GM12865 (cell line): ENCODE data around the gene C4orf51.

Source experiments
- DNase-seq: peaks from one replicate; pipeline ENCODE4 v3.0.0; 2010; ENCODE audit warnings: low read depth
- H3K4me3 ChIP-seq: 2 replicates; pipeline ENCODE4 v1.5.1; 2011; ENCODE audit warnings: mild to moderate bottlenecking, low read depth, low read length, control low read depth
- TF ChIP-seq, protein P1 (sequence below): IDR thresholded peaks from 2 replicates; pipeline ENCODE4 v1.5.1; 2011; ENCODE audit warnings: low read length, control low read depth, low read depth, inconsistent platforms; ENCODE audit not compliant: insufficient read depth; ENCODE audit errors: missing control alignments

The C4orf51 gene

DNA sequence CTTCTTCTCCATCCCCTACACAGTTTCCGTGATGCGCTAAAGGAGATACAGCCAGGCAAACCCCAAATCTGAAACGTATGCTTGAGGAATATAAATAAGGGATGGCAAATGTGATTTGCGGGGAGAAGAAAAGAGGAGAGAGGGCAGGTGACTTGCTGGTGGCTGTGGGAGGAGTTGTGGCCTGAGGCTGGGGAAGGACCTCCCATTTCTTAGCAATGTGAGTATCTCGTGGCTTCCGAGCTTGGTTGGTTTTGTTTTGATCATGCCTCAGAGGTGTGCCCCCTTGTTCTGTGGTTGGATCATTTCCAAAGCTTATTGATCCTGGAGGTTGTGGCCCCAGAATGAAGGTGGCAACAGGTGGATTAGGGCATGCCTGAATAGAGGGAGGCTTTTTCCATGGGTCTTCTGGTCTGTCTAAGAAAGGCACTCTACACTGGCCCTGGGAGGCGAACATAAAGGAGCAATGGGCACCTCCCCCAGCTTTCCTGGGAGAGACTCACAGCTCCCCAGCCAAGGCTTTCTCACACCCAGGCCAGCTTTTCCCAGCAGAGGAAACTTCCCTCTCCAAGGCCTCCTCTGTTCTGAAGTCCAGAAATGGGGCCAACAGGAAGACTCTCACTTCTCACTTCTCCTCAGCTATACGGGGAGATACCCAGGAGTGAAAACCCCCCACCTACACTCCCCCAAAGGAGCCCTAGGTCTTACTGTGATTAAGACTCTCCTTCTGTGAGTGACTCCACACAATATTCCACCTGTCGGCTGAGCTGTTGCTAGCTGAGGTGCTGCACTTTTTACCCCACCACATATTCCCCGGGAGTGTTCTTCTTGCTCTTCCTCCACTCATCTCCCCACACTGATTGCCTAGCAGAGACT, 40.0 kb downstream of the C4orf51 start:
- TF ChIP-seq, protein P1, sequence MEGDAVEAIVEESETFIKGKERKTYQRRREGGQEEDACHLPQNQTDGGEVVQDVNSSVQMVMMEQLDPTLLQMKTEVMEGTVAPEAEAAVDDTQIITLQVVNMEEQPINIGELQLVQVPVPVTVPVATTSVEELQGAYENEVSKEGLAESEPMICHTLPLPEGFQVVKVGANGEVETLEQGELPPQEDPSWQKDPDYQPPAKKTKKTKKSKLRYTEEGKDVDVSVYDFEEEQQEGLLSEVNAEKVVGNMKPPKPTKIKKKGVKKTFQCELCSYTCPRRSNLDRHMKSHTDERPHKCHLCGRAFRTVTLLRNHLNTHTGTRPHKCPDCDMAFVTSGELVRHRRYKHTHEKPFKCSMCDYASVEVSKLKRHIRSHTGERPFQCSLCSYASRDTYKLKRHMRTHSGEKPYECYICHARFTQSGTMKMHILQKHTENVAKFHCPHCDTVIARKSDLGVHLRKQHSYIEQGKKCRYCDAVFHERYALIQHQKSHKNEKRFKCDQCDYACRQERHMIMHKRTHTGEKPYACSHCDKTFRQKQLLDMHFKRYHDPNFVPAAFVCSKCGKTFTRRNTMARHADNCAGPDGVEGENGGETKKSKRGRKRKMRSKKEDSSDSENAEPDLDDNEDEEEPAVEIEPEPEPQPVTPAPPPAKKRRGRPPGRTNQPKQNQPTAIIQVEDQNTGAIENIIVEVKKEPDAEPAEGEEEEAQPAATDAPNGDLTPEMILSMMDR, result no peak
- no peak overlapping the region for H3K4me3 ChIP-seq
- peak; percentile 63 for DNase-seq

DNA sequence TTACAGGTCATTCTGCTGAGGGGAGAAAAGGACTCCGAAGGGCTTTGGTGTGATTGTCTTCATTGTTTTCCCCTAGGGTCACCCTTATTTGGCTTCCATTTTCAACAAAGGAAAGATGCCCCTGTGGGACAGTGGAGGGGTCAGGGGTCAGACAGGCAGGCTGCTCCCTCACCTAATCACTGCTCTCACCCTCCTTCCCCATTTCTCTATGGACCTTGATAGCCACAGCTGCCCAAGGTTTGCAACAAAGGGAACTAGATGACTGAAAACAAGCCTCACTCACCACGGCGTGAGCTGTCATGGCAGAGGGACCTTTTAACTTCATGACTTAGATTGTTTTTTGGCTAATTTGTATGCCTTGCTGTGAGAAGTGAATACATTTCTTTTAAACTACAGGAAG, 40.7 kb downstream of the C4orf51 start:
- TF ChIP-seq, protein P1, result no peak
- DNase-seq, result no peak
- H3K4me3 ChIP-seq, result no peak overlapping the region

DNA sequence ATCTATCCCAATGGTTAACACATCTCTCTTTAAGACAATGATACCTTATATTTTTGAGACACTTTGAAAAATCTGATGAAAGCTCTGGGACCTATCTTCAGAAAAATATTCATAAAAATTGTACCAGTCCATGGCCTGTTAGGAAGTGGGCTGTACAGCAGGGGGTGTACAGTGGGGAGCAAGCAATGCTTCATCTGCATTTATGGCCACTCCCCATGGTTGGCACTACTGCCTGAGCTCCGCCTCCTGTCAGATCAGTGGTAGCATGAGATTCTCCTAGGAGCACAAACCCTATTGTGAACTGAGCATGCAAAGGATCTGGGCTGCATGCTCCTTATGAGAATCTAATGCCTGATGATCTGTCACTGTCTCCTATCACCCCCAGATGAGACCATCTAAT, 42.6 kb downstream of the C4orf51 start:
- DNase-seq, result no peak
- TF ChIP-seq, protein P1, result no peak
- H3K4me3 ChIP-seq, result no peak overlapping the region

DNA sequence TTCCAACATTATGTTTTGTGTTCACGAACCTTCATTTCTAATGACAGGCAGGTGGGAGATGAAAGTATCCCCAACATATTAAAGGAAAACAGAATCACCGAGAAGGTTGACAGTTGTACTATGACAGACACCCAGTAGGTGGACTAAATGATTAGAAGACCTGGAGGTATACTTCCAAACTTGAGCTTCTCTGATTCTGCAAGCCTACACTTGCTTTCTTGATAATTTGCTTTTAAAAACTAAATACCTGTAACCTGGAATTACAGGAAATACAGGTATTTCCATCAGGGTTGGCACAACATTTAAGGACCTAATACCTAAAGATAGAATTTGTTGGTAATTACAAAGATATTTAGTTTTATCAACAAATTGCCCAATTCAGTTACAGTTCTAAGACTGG, 43.4 kb downstream of the C4orf51 start:
- TF ChIP-seq, protein P1, result peak; percentile 1
- DNase-seq, result no peak
- no peak overlapping the region for H3K4me3 ChIP-seq

DNA sequence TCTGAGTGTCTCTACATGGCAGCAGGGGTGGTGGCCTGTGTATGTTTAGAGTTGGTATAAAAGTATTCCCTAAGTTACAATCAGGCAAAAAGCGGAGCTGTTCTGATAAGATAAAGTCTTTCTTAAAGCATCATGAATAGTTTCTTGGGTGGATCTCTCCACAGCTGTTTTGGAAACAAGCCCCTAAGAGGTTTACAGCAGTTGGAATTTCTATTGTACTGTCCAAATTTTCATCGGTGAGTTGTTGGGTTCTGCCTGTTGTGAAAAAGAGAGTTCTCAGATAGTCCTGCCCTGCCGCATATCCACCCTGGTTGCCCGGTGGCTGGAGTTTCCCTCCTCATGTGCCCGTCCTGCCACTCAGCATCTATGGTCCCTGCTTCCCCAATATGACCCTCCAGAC, 50.1 kb downstream of the C4orf51 start:
- H3K4me3 ChIP-seq, result no peak overlapping the region
- TF ChIP-seq, protein P1, result no peak
- DNase-seq, result no peak

DNA sequence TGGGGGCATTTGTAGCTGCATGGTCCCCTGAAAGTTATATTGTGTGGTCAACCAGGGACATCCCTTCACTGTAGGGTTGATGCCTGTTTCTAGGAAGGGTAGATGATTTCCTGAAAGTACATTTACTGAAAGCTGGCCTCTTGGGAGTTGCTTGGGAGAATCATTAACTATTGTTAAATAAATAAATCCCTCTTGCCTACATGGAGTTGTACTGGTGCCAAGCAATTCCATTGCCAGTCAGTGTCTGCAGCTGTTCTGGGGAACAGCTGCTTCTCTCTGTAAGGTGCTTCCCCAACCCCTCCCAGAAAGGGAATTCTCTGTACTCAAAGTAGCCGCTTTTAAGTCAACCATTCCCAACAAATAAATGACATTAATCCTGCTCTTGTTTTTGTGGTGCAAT, 51.1 kb downstream of the C4orf51 start:
- TF ChIP-seq, protein P1, result no peak
- DNase-seq, result no peak
- no peak overlapping the region for H3K4me3 ChIP-seq
